DMS53 treated with DMSO at 0.1 percent for 48 hours (cell line): ENCODE measurements around the gene GRID2.
A peak's percentile ranks its signal among the peaks of the same experiment; 100 is the strongest.

Experiments
- DNase-seq: peaks from one replicate; lab custom pipeline; 2025; ENCODE audit not compliant: unreplicated experiment; lab: John Stamatoyannopoulos, UW

GRID2 gene

DNA sequence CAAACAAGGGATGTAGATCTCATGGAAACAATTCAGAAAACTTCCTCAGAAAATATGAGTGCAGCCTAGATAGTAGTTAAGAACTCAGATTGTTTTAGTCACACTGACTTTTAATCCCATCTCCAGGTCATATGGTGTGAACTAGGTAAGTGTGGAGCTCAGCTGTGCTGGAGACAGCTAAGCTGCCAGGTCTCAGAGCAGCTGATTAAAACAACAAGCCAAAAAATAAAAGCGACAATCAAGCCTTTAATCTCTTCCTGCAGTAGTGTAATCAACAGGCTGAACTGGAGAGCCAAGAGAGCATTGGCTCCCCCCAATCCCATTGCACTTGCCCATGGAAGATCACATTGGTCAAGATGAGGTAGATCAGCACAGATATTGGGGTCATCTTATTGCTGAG, 1426.5 kb downstream of the GRID2 start:
- DNase-seq: no peak

DNA sequence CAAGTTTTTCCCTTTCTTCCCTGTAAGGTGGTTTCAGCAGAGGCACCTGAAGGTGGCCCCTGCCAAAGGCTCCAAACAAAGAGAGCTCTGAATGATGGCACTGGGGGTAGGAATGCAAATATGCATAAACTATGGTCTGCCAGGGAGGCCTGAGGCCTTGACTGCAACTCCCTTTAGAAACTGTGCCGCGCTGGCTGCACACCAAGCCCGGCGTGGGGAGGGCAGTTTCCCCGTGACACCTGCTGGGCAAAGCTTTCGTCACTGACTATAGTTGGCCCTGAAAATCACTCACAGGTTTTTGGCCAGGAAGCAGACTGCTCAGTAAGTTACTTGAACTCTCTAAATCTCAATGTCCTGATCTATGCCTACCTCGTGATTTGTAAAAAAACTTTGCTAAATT, 1427.0 kb downstream of the GRID2 start:
- no peak for DNase-seq

DNA sequence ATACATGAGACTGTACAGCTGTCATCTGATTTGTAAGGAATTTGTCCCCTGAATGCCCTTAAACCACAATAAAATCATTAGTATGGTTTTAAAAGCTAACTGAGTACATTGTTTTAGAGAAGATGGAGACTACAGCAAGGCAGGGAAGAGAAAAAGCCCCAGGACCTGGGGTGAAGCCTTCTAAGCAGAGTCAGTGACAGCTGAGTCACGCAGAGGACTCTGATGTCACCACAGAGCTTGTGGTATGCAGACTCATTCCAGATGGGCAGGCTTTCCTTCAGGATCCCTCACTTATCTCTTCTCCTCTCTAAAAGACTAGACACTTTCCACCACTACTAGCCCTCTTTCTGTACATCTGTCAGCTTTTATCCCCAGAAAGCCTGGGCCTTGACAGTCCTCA, 1427.7 kb downstream of the GRID2 start:
- no peak for DNase-seq

DNA sequence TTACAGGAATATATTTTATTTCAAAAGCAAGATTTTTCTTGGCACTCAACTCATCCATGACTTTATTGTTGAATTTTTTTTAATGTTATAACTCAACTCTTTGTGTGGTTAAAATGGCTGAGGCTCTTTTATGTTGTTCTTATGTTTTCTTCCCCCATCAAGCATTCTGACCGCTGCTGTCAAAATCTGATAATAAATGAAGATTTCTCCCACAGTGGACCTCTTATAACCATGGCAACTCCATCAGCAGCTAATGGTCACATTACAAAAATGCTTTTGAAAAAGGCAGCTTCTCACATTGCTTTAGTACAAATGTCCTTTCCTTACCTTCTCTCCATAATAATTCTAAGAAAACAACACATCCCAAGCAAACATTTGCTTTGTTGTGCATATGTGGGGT, 1428.7 kb downstream of the GRID2 start:
- DNase-seq: no peak

DNA sequence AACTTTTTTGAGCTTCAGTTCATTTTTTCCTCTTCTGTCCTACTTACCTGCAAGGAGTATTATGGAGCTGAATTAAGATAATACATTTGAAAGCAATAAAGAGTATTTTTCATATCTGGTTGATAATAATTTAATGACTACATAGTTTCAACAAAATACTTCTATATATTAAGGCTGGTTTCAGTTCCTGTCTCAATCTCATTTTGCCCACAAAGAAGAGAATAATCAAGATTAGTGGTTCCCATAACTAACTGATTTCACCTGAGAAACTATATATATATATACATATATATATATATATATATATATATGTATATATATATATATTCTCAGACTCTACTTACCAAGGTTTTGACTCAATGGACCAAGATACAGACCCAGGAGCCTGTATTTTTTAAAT, 1437.1 kb downstream of the GRID2 start:
- DNase-seq: no peak

DNA sequence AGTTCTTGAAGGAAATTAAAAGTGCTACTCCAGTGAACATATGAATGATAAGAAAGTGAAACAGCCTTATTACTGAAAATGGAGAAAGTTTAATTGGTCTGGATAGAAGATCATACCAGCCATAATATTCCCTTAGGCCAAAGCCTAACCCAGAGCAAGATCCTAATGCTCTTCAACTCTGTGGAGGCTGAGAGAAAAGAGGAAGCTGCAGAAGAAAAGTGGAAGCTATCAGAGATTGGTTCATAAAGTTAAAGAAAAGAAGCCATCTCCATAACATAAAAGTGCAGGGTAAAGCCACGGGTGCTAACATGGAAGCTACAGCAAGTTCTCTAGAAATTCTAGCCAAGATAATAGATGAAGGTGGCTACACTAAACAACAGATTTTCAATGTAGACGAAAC, 1439.3 kb downstream of the GRID2 start:
- DNase-seq: no peak

DNA sequence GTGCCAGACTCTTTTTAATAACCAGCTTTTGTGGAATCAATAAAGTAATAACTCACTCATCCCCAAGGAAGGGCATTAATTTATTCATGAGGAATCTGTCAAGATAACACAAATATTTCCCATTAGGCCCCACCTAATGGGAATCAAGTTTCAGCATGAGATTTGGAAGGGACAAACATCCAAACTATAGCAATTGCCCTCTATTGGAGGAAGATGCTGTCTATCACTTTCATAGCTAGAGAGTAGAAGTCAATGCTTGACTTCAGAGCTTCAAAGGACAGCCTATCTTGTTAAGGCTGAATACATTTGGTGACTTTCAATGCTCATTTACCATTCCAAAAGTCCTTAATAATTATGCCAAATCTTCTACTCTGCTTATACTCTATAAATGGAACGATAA, 1439.9 kb downstream of the GRID2 start:
- no peak for DNase-seq

DNA sequence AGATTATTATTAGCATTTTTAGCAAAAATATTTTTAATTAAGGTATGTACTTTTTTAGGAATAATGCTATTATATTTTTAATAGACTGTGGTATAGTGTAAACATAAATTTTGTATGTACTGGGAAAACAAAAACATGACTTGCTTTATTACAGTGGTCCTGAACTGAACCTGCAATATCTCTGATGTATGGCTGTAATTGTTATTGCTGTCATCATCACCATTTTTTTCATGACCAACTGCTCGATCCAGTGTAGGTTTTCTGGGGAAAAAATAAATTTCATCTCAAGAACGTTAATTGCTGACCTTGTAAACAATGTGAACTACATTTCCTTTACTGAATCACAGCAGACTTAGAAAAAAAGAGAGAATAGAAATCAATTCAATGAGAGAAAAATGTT, 1441.2 kb downstream of the GRID2 start:
- no peak for DNase-seq

DNA sequence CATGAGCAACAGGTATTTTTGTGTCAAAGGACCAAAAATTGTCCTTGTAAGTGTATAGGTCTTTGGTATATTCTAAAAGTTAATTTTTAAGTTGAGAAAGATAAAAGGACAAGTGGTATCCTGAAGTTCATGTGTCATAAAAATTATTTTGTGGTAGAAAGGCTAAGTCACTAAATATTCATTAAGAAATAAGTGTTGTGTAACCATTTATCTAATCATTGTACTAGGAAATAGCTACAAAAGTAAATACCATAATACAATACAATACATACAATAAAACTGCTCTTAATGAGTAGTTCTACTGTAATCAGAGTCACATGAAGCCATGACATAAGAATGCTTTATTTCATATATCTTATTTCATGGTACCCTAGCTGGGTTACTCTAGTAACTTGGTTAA, 1442.3 kb downstream of the GRID2 start:
- no peak for DNase-seq

DNA sequence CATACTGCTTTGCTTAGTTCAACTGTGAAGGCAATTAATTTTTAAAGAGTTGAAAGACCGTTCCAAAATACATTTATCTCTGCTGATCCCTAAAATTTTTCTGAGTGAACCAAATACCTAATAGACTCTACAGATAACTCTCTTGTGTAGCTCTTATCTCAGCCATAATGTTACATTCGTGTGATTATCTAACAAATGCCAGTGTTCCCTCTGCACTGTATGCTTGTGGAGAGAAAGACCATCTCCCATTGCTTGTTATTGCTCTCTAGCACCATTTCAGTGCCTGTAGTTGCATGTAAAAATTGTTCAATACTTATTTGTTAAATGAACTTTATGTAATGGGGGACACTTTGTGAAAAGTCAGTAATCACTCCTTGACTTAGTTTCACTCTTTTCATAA, 1443.5 kb downstream of the GRID2 start:
- no peak for DNase-seq

DNA sequence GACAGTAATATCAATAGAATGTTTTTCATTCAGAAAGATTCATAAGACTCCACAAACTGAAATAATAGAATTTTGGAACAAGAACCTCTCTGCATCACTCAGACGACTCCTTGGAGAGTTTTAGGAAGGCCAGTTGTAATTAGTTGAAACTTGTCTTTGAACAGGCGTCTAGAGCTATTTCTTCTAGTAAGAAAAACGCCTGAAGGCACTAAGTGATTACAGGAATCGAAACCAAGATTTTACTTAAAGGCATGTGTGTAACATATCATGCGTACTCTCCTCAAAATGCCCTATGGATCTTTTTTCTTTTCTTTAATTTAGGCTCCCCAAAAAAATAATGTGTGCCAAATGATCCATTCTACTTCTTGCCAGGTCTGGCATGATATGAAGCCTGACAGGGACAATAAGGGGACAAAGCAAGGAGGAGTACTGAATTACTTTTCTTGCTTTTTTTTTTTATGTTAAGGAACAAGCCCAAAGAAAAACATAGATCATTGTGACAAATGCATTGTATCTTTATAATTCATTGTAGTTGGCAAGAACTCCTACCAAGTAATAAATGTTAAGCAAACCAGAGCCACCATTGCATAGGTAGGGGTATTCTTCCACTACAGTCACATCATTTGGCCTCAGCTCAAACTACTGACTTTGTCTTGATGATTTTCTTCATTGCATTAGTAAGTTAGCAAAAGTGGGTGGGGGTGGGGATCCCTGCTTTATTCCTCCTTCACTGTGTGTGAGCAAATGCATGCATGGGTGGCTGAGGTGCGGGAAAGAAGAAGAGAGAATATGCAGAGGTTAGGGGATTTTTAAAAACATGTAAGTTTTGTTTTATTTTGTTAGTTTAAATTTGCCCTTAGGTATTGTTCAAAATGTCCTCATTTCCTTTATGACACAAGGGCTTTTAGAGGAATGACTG, 1444.9 kb downstream of the GRID2 start:
- no peak for DNase-seq

DNA sequence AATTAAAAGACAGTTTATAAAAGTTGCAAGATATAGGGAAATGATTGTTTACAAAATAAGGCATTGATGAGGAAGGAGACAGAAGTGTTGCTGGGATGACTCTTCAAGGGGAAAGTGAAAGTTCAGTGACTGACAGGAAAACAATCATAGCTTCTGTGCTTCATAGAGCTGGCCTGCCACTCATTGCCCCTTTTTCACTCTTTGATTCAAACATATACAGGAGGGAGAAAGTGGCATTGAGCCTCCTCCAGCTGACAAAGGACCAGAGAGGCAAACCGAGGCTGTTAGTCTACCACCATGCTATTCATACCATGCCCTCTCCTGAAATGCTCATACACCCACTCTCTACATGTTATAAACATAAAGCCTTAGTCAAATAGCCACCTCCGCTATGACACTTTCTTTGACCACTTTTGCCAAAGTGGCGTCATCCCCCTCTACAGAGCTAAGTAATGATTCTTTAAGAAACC, 1445.6 kb downstream of the GRID2 start:
- DNase-seq: no peak

DNA sequence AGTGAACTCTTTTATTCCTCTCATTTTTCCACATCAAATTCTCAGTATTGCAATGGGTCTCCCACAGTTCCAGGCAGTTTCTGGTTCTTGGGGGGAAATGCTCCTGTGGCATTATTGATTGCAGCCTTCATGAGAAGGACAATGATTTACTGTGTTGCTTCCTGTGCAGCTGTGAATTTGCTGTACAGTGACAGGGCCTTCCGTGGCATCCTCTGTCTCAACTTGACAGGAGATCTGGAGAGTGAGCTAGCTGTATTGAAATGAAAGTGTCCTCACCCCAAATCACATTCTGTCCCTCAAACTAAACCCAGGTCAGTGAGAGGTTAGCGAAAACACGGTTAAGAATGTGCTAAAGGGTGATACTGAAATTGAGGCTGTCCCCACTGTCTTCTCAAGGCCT, 1447.6 kb downstream of the GRID2 start:
- no peak for DNase-seq

DNA sequence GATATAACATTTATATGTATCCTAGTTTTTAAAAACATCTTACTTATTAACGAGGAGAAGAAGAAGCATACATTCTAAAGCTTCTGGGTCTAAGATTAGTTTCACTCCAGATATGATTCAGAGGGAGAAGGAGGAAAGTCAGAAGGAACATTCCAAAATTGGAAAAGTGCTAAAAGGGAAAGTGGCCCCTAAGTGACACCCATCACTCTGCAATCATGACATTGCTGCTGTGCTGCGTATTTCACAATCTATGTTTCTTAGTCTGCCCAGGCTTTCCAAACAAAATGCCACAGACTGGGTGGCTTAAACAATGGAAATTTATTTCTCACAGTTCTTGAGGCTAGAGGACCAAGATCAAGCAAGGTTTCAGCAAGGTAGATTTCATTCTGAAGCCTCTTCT, 1452.3 kb downstream of the GRID2 start:
- no peak for DNase-seq

DNA sequence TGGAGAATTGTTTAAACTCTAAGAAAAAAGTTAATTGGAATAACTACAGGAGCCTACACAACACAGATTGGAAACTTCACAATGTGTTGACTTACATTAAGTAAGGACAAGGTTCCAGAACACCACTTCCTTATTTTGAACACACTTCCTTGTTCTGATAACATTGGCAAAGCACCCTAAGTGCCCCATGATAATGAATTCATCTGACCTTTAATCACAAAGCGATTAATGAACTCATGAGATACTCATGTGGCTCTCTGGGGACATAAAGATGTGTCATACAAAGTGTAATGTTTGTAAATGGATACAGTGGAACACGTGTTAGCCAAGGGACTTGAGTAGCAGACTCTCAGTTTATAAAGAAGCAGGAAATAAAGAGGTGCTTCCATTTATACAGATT, 1455.7 kb downstream of the GRID2 start:
- DNase-seq: peak; percentile 31

DNA sequence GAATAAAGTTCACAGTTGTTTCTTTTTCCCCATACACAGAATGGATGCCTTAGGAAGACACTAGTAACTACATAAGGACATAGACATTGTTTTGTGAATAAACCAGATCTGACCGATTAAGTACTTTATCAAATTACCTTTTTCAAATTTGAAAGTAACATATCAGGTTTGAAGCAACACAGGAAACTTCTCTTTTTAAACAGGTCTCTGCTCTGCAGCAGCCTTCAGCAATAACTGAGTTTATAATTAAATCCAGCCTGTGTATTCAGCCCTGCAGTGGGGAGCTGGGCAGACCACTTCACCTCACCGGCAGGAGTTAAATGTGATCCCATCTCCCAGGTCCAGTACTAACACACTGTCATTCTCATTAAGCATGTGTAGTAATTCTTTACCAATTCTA, 1456.5 kb downstream of the GRID2 start:
- no peak for DNase-seq

DNA sequence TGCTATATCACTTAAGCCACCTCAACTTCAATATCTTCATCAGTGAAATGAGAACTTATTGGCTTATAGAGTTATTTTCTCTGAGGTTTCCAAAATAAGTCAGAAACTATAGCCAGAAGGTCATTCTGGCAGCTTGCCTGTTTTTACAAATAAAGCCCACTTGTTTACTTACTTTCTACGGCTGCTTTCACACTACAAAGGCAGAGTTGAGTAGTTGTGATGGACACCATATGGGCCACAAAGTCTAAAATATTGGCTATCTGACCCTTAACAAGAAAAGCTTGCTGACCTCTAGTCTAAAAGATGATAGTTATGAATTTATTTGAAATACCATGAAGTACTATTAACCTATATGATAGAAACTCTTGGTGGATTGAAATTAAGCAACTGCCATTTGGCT, 1457.5 kb downstream of the GRID2 start:
- DNase-seq: no peak

DNA sequence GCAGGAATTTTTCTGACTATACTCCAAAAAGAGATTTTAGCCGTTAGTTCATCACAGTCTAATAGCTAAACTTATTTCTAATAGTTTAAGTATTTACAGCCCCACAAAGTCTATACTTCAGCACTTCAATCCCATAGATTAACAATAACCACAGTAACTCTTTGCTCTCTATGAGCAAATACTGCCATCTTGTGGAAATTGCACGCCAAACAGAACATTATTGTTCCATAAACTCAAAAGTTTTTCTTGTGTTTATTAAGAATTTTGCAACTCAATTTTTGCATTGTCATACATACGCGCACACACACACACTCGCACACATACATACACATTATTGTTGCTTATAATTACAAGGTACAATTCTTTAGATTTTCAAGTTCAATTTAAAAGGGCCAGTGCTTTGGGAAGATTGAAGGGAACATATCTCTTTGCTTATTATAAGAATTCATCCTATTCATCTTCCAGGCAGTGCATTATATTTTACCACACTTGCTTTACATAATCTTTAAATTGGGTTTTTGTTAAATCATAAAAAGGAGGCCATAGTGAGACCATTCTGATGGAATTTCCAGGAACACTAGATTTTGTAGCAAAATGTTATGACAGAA, 1461.0 kb downstream of the GRID2 start:
- peak; percentile 32 for DNase-seq

DNA sequence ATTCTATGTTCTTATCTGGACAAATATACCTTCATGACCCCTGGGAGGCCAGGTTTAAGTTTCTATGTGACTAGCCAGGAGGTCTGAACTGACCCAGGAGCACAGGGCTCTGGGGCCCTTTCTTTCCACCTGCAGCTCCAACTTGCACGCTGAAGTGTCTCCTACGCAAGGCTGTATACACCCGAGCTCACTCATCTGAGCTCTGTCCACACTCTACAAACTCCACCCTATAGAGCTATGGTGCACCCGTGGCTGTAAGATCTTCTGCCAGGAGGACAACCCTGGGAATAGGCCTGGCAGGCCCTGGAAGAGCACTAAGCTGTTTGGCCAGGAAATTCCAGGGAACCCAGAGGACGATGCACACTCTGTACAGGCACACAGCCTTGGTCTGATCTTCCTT, 1464.2 kb downstream of the GRID2 start:
- DNase-seq: no peak

DNA sequence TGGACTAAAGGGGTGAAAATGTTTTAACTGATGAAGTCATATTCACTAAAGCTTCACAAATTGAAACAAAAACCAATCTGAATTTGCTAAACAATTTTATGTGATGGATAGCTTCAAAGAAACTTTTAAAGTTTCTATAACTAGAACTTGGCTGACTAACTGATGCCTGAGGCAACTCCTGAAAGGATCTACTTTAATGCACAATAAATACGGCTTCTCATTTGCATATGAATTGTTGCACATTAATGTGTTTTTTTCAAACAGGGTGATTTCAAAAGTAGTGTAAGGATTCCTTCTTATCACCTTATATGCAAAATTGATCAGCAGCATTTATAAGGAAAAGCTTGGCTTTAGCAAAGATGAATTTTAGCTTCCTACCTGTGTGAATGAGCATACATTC, 1466.4 kb downstream of the GRID2 start:
- DNase-seq: no peak

DNA sequence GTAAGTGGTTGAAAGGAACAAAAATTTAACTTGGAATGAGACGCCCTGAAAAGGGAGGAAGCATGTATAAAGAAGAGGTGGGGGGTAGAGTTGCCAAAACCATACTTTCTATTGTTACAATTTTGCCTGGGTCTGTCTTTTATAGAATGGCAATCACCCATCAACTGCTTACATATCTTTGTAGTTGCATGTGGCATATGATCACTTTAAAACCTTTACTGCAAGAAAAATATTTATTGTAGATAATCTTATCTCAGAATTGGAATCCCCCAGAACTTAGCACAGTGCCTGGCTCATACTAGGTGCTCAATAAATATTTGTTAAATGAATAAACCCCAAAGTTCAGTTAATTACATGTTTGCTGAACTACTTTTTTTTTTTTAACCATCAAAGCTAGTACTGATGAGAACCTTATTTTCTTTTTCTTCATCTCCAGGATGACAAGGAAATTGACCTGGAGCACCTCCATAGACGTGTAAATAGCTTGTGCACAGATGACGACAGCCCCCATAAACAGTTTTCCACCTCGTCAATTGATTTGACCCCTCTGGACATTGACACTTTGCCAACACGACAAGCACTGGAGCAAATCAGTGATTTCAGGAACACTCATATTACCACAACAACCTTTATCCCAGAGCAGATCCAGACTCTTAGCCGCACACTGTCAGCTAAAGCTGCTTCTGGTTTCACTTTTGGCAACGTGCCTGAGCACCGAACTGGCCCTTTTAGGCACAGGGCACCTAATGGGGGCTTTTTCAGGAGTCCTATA, 1468.1 kb downstream of the GRID2 start:
- no peak for DNase-seq

DNA sequence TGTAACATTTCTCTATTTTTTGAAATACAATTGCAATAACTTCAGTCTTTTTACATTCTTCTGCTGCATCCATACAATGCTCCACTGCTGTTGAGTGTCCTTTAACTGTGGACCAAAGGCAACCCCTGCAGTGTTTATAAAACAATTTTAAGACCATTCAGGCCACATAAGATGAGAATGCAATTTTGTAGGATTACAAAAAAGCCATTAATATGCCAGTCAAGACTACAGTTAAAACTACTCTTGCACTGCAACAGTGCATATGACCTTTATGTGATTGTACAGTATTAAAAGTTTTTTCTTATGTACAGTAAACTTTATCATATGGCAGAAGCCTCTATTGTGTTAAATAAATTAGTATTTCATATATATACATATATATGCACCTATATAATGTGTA, 1469.1 kb downstream of the GRID2 start:
- DNase-seq: no peak
